GM20000 (cell line): ENCODE measurements around the gene TFG.

Experiments
- DNase-seq: peaks from one replicate; pipeline ENCODE4 v3.0.0; 2012; ENCODE audit warnings: low spot score
- TF ChIP-seq, protein P1 (sequence below): IDR thresholded peaks from 2 replicates; pipeline ENCODE4 v1.5.1; 2012; ENCODE audit warnings: mild to moderate bottlenecking, control low read depth; ENCODE audit errors: extremely low read depth, missing control alignments

Gene TFG

DNA sequence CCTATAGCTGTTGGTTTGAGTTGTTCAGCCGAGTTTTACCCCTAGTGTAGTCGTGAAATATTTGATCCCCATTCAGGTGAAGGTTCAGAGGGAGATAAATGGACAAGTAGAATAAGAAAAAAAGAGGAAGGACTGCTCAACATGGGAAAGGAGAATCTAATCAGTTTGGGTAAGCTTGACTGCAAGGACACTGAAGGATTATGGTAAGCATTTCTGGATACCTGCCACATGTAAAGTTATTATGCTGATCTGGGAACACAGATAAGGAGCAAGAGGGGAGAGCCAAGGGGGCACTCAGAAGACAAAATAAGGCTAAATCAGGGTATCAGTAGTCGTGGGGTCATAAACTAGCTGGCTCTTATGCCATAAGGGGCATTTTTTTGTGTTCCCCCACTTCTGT, 49.9 kb downstream of the TFG start:
- TF ChIP-seq, protein P1, sequence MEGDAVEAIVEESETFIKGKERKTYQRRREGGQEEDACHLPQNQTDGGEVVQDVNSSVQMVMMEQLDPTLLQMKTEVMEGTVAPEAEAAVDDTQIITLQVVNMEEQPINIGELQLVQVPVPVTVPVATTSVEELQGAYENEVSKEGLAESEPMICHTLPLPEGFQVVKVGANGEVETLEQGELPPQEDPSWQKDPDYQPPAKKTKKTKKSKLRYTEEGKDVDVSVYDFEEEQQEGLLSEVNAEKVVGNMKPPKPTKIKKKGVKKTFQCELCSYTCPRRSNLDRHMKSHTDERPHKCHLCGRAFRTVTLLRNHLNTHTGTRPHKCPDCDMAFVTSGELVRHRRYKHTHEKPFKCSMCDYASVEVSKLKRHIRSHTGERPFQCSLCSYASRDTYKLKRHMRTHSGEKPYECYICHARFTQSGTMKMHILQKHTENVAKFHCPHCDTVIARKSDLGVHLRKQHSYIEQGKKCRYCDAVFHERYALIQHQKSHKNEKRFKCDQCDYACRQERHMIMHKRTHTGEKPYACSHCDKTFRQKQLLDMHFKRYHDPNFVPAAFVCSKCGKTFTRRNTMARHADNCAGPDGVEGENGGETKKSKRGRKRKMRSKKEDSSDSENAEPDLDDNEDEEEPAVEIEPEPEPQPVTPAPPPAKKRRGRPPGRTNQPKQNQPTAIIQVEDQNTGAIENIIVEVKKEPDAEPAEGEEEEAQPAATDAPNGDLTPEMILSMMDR, result no peak
- DNase-seq, result no peak

DNA sequence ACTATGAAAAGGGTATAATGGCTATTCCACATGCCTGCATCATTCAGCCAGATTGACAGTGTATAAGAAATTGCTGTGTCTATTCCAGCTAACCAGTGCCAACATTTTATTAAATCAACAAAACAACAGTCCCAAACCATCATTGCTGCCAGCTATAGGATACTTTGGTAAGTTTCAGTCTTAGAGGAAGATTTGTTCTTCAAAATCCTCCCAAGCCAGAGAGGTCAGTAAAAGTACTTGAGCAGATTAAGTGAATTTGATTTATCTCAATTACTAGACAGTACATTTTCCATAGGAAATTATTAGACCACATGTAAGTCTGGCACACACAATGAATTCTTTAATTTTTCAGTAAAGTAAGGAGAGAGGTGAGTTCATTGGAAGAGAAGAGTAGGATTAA, 50.7 kb downstream of the TFG start:
- TF ChIP-seq, protein P1, result no peak
- no peak for DNase-seq

DNA sequence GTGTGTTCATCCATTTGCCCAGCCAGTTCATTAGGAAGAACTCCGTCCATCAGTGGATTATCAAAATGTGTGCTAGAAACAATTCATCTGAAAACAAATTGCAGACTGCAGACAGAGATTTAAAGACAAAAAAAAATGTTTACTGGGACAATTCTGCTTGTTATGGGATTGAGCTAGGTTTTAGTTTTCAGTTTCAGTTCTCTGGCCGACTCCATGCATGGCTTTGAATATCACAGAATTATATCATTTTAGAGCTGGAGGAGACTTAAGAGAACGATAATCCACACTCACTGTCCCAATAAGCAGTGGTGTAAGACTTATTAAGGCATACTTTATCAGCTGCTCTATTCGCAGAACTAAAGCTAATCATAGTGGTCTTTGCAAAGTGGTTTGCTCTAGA, 51.1 kb downstream of the TFG start:
- no peak for DNase-seq
- TF ChIP-seq, protein P1, result no peak

DNA sequence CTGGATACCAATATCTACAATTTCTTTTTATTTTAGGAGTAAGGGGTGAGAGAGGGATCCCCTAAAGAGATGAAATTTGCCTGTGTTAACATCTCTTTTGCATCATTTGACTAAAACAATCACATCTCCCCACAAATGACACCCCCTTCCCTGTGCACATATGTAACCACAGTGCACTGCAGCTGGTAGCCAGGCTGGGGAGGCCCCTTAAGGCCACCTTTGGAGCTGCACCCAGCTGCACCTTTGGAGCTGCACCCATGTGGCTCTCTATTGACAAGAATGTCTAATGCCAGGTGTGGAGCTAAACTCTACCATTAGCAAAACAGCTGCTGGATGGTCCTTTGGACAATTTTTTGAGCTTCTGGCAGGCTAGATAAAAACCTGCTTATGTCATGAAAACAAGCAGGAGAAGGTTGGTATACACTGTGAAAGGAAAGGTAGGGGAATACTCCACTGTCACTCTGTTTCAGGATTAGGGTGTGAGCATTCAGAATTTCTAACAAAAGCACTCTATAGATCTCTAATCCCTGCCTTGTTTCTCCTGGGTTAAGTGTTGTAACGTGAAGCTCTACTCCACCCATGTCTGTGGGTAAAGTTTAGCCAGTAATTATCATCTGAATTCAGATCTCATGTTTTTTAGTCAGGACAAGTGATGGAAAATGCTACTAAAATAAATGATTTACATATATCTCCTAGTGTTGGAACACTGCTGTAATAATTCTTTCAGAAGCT, 52.1 kb downstream of the TFG start:
- DNase-seq, result peak; percentile 12

DNA sequence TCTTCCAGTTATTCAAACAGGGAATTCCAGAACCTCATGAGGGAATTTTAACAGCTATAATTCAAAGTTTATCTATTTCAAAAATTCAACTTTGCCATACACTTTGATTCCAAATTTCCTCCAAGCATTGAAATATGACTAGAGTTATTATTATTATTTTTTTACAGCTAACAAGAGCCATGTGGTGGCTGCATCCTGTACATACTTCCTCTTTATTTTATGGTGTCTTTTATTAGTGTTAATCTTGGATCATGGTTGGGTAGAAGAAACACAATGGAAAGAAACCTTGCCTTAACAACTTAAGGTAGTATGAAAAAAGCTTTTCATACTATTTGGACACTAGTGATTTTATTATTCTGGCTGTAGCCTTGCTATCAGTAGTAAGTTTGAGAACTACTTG, 52.7 kb downstream of the TFG start:
- no peak for DNase-seq
- TF ChIP-seq, protein P1, result no peak

More for the DNA sequence above, 52.1 kb downstream of the TFG start:
- TF ChIP-seq, protein P1, result no peak

DNA sequence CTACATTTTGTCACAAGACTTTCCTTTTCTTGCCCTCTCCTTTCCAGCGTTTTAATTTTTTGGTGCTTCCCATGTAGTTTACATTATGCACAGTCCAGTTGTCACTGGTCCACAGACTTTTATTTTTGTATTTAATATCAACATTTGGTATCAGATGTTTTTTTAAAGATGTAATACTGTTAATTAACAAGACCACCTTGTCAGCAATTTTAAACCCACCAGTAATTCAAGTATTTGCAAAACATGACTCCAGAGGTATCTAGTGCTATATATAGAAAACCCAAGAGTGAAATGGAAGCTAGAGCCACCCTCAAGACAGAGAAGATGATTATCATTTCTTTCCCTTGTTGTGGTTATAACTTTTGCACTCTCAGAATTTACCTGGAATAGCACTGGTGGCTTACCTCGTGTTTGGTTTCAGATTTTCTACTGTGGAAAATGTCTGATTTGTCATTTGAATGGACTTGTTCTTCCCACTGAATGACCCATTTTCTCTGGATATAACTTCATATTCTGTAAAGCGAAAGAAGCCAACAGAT, 56.2 kb downstream of the TFG start:
- TF ChIP-seq, protein P1, result no peak

DNA sequence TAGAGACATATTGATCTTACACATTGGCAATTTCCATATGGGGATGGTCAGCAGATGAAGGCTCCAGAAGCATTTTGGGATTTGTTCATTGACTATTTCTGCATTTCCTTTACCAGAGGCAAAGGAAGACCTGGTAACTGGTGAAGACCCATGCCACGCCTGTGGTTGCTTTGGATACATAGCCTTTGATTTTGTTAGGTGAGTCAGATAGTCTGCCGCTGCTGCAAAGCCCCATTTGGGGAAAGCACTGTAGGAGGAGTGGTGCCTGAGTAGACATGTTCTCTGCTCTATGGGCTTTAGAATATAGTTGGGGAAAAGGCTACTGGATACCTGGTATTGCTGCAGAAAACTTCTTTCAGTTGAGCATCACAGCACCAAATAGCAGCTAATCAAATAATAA, 56.8 kb downstream of the TFG start:
- no peak for DNase-seq
- TF ChIP-seq, protein P1, result no peak

More for the DNA sequence above, 56.2 kb downstream of the TFG start:
- DNase-seq, result no peak
